ENCODE data around the gene LSM2.
"Not testable (repeated sequence)": the region's sequence is repeated elsewhere in the genome, so short reads cannot be mapped to it uniquely, and the experiment has no call there.

LSM2 gene

DNA sequence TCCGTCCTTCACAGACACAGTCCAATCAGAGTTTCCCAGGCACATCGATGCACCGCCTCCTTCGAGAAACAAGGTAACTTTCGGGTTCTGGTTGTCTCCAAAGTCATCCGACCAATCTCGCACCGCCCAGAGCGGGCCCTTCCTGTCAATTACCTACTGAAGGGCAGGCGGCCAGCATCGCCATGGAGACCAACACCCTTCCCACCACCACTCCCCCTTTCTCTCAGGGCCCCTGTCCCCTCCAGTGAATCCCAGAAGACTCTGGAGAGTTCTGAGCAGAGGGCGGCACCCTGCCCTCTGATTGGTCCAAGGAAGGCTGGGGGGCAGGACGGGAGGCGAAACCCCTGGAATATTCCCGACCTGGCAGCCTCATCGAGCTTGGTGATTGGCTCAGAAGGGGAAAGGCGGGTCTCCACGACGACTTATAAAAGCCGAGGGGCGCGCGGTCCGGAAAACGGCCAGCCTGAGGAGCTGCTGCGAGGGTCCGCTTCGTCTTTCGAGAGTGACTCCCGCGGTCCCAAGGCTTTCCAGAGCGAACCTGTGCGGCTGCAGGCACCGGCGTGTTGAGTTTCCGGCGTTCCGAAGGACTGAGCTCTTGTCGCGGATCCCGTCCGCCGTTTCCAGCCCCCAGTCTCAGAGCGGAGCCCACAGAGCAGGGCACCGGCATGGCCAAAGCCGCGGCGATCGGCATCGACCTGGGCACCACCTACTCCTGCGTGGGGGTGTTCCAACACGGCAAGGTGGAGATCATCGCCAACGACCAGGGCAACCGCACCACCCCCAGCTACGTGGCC lies 20.7 kb upstream of the LSM2 start, which contains the start of gene HSPA1B:
TSS of gene HSPA1B (plus strand) at position 453 of the 794 bp plus-strand sequence. CDS start at position 666, 213 bp downstream.
- peak; percentile 78 to 92 (median 86) for DNase-seq

DNA sequence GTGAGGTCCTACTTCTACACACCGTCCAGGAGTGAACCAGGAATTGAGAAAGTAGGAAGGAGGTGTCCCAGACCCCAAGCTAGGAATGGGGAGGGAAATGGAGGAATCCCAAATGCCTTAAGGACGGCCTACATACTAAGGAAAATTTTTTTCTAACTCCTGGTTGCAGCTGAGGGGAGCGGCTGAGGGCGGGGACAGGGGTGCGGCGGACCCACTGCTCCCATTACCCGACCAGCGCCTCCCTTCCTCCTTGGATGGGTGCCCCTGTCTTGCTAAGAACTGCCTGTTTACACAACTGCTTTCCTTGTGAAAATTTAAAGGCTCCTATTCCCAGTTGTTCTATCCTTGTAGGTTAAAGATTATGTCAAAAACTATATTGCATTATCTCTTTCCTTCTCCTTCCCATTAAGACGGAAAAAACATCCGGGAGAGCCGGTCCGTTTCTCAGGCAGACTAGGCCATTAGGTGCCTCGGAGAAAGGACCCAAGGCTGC lies 20.1 kb upstream of the LSM2 start:
- peak in 1 of 6 experiments; percentile 46 for DNase-seq

GRCh38 chr6:31825553-31825952 lies 18.8 kb upstream of the LSM2 start:
- no peak for DNase-seq

DNA sequence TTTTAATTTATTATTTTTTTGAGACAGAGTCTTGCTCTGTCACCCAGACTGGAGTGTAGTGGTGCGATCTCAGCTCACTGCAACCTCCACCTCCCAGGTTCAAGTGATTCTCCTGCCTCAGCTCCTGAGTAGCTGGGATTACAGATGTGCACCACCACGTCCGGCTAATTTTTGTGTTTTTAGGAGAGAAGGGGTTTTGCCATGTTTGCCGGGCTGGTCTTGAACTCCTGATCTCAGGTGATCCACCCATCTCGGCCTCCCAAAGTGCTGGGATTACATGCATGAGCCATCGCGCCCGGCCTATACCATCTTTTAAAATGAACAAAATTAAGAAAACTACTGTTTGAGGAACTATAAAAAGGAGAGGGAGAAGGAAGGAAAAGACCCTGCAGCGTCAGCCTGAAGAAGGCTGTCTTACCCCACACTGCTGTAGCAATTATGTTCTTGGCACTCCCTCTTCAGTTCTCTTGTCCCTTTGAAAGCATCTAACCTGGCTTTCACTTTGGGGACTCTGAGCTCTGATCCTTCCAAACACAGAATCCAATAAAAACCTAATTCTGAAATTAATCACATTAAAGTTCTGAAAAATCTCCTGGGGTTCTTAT lies 16.9 kb upstream of the LSM2 start:
- DNase-seq: not testable (repeated sequence)

GRCh38 chr6:31822036-31822821 lies 15.5 kb upstream of the LSM2 start:
- peak; percentile 39 to 65 (median 57) for DNase-seq

DNA sequence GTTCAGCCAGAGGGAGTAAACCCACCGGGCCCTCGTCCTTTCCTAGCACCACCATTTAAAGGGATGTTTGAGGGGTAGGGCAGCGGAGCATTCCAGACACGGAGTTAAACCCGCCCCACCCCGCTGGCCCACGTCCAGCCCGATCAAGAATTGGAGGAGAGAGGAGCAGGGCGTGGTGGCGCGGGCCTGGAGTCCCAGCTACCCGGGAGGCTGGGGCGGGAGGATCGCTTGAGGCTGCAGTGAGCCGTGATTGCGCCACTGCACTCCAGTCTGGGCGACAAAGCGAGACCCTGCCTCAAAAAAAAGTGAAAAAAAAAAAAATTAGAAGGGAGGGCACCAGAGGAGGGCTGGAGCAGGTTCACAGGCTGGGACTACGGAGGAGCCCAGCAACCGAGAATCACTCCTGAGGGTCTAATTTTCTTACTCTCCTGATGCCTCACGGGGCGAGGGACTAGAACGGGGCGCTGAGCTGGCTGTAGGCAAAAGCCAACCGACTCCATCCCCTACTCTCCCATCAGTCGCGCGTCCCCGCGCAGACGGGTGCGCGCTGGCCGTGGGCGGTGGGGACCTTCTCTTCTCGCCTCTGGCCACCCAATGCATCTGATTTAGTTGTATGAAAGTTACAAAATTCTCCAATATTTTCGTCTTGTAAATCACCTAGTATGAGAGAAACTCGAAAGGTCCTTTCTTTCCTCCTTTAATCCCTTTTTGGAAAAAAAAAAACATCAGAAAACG lies 14.7 kb upstream of the LSM2 start:
- peak in 3 of 6 experiments; percentile 38 to 42 (median 42) for DNase-seq

DNA sequence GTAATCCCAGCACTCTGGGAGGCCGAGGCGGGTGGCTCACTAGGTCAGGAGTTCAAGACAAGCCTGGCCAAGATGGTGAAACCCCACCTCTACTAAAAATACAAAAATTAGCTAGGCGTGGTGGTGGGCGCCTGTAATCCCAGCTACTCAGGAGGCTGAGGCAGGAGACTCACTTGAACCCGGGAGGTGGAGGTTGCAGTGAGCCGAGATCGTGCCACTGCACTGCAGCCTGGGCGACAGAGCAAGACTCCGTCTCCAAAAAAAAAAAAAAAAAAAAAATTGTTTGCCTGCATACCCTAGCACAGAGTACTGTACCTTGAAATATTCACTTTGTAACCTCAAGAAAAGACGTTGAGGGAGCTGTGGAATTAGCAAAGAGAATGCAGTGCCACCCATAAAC lies 13.6 kb upstream of the LSM2 start:
- not testable (repeated sequence) for DNase-seq

GRCh38 chr6:31819871-31820299 lies 13.1 kb upstream of the LSM2 start:
- DNase-seq: no peak

GRCh38 chr6:31817929-31818511 lies 11.3 kb upstream of the LSM2 start:
- not testable (repeated sequence) for DNase-seq

DNA sequence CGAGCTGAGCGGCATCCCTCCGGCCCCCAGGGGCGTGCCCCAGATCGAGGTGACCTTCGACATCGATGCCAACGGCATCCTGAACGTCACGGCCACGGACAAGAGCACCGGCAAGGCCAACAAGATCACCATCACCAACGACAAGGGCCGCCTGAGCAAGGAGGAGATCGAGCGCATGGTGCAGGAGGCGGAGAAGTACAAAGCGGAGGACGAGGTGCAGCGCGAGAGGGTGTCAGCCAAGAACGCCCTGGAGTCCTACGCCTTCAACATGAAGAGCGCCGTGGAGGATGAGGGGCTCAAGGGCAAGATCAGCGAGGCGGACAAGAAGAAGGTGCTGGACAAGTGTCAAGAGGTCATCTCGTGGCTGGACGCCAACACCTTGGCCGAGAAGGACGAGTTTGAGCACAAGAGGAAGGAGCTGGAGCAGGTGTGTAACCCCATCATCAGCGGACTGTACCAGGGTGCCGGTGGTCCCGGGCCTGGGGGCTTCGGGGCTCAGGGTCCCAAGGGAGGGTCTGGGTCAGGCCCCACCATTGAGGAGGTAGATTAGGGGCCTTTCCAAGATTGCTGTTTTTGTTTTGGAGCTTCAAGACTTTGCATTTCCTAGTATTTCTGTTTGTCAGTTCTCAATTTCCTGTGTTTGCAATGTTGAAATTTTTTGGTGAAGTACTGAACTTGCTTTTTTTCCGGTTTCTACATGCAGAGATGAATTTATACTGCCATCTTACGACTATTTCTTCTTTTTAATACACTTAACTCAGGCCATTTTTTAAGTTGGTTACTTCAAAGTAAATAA lies 10.6 kb upstream of the LSM2 start:
- peak in 4 of 6 experiments; percentile 33 to 80 (median 68) for DNase-seq

DNA sequence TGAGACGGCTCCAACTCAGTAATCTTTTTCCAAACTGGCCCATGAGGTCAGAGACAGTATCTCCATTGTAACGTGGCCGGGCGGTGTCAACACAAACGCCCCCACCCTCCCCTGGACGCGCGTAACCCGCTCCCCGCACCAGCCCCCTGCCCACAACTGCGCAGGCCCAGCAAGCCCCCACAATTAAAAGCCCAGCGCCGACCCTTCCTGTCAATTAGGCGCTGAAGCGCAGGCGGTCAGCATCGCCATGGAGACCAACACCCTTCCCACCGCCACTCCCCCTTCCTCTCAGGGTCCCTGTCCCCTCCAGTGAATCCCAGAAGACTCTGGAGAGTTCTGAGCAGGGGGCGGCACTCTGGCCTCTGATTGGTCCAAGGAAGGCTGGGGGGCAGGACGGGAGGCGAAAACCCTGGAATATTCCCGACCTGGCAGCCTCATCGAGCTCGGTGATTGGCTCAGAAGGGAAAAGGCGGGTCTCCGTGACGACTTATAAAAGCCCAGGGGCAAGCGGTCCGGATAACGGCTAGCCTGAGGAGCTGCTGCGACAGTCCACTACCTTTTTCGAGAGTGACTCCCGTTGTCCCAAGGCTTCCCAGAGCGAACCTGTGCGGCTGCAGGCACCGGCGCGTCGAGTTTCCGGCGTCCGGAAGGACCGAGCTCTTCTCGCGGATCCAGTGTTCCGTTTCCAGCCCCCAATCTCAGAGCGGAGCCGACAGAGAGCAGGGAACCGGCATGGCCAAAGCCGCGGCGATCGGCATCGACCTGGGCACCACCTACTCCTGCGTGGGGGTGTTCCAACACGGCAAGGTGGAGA lies 8.5 kb upstream of the LSM2 start, which contains the start of the genes HSPA1A and HSPA1L:
TSS of gene HSPA1A (plus strand) at position 519 of the 814 bp plus-strand sequence. CDS start at position 733, 214 bp downstream.
TSS of gene HSPA1L (minus strand) at position 259 of the 814 bp plus-strand sequence. CDS start 3,311 bp downstream, outside the sequence.
- DNase-seq: peak; percentile 12 to 72 (median 43)

DNA sequence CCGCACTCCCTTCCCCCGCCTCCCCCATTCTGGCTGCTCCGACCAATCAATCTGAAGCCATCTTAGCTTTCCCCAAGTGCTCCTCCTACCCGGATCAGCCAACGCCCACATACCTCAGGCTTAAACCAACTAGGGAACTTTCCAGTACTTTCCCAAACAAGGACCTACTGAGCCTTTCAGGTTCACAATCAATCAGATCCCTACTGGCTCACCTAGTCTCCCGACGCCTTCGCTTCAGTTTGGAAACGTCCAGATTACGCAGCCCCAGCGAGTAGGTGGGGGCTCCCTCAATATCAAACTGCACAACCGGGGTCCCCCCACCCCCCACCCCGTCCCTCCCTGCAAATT lies 7.9 kb upstream of the LSM2 start:
- peak; percentile 29 to 74 (median 46) for DNase-seq

- DNase-seq: no peak
Measured at GRCh38 chr6:31813465-31813849, 6.7 kb upstream of the LSM2 start.

DNA sequence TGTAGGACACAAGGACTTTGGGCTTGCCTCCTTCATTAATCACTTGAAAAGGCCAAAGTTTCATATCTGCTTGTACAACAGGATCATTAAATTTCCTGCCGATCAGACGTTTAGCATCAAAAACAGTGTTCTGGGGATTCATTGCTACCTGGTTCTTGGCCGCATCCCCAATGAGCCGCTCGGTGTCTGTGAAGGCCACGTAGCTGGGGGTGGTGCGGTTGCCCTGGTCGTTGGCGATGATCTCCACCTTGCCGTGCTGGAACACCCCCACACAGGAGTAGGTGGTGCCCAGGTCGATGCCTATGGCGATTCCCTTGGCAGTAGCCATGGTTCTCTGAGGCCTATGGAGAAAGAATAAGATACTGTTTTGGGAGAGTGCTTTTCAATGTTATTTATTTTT lies 4.9 kb upstream of the LSM2 start:
- DNase-seq: no peak

DNA sequence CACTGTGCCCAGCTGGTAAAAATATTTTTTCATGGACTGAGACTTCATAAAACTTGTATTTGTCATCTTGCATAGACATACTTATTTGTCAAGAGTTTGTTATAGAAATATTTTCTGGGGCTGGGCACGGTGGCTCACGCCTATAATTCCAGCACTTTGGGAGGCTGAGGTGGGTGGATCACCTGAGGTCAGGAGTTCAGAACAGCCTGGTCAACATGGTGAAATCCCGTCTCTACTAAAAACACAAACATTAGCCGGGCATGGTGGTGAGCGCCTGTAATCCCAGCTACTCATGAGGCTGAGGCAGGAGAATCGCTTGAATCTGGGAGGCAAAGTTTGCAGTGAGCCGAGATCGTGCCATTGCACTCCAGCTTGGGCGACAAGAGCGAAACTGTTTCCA lies 1.8 kb upstream of the LSM2 start:
- DNase-seq: not testable (repeated sequence)

GRCh38 chr6:31805939-31806469 lies 762 bp downstream of the LSM2 start:
- DNase-seq: no peak

DNA sequence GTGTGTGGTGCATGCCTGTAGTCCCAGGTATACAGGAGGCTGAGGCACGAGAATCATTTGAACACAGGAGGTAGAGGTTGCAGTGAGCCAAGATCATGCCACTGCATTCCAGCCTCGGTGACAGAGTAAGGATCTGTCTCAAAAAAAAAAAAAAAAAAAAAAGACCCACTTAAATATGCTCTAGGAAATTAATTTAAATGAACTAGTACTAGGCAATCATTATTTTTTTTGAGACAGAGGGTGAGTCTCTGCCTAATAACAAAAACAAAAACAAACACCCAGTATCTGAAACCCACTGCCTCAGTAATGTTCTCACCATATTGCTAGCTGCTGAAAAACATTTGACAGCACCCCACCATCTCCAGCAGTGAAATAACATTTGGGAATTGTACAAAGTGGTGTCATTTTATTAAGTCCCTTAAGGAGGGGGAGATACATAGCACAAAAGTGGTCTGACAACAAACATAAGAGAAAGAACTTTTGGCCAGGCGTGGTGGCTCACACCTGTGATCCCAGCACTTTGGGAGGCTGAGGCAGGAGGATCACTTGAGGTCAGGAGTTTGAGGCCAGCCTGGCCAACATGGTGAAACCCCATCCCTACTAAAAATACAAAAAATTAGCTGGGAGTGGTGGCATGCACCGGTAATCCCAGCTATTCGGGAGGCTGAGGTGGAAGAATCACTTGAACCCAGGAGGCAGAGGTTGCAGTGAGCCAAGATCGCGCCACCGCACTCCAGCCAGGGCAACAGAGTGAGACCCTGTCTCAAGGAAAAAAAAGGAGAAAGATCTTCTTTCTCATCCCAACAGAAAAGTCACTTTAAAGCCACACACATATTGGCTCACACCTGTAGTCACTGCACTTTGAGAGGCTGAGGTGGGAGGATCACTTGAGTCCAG lies 5.5 kb downstream of the LSM2 start:
- DNase-seq: not testable (repeated sequence)

GRCh38 chr6:31799781-31800180 lies 7.0 kb downstream of the LSM2 start:
- DNase-seq: no peak

- DNase-seq: peak in 4 of 6 experiments; percentile 2 to 46 (median 32)
Measured at GRCh38 chr6:31797588-31797987, 9.2 kb downstream of the LSM2 start.

All from stimulated activated naive CD4-positive, alpha-beta T cell (primary cell).